IPS DF 6.9 (cell line): ENCODE measurements around the gene TRAP1.
"Not testable (repeated sequence)": the region's sequence is repeated elsewhere in the genome, so short reads cannot be mapped to it uniquely, and the experiment has no call there.

ENCODE experiments used
- DNase-seq: peaks from one replicate; pipeline ENCODE4 v3.0.0-alpha.2; 2013; ENCODE audit warnings: low read depth, low spot score
- H3K27ac ChIP-seq: one replicate; pipeline ENCODE4 v1.5.1; 2013; ENCODE audit warnings: low read length, control low read depth
- H3K27me3 ChIP-seq: 2 replicates; pipeline ENCODE4 v1.6.1; 2013; ENCODE audit warnings: mild to moderate bottlenecking, low read length; ENCODE audit not compliant: control insufficient read depth, insufficient read depth
- H3K36me3 ChIP-seq: 2 replicates; pipeline ENCODE4 v1.6.1; 2013; ENCODE audit warnings: low read length; ENCODE audit not compliant: control insufficient read depth, insufficient read depth
- H3K4me1 ChIP-seq: 2 replicates; pipeline ENCODE4 v1.6.1; 2013; ENCODE audit warnings: low read length; ENCODE audit not compliant: control insufficient read depth, insufficient read depth
- H3K4me3 ChIP-seq: 2 replicates; pipeline ENCODE4 v1.5.1; 2013; ENCODE audit warnings: mild to moderate bottlenecking, low read length
- H3K9me3 ChIP-seq: 2 replicates; pipeline ENCODE4 v1.6.1; 2013; ENCODE audit warnings: low read length, inconsistent platforms; ENCODE audit not compliant: control insufficient read depth, insufficient read depth
- WGBS: extraction: QIAGEN DNeasy Blood & Tissue Kit; methylation state at CpG from one replicate; pipeline ENCODE4 v1.1.7; 2013; ENCODE audit warnings: mixed read lengths, missing lambda C conversion rate; ENCODE audit not compliant: insufficient read length, insufficient coverage; 5-methylcytosine and 5-hydroxymethylcytosine counted together

Gene TRAP1

GRCh38 chr16:3715430-3715829 lies 1.9 kb downstream of the TRAP1 start:
- no peak for DNase-seq
- no CpG with 5 or more reads among the region's 7 CpGs for WGBS
- H3K4me3 ChIP-seq: no peak overlapping the region
- no peaks in the 10 kb centered on the region for H3K9me3 ChIP-seq
- no peaks in the 10 kb centered on the region for H3K27me3 ChIP-seq
- H3K36me3 ChIP-seq: no peaks in the 10 kb centered on the region; the same call in none of the 2 replicates
- peaks cover 1% of the 10 kb centered on the region; the same call in 1 of the 2 replicates for H3K4me1 ChIP-seq
- H3K27ac ChIP-seq: no peak overlapping the region

- not testable (repeated sequence) for H3K36me3 ChIP-seq, H3K9me3 ChIP-seq, H3K4me3 ChIP-seq, H3K27me3 ChIP-seq, H3K27ac ChIP-seq, DNase-seq, H3K4me1 ChIP-seq
- no CpG with 5 or more reads among the region's 10 CpGs for WGBS
These were observed 2.9 kb downstream of the TRAP1 start for GRCh38 chr16:3714378-3714777.

DNA sequence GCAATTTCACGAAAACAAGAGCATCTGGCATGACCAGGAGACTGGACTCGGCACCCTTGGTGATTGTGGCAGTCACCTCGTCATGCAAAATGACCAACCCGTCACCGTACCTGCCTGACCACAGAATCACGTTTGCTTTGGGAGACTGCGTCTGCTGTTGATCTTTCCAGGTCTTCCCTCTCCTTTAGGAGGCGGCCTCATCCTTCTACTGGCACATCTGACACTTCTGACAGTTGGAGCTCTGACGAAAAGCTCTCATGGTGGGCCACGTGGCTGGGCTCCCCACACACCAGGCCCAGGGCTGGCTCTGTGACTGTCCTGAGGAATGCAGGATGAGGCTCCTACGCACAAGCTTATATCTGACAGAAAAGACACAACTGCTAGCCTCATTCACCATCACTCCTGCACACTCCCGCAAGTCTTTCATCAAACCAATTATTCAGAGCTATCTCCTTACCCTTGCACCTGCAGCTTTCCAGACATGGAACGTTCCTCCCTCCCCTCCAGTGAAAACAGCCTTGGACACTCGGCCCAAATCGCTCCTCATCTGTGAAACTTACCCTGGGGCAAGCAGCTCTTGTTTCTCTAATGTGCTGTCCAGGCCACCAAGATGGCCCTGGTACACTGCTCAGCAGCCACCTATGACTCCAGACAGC lies 3.6 kb downstream of the TRAP1 start:
- no peaks in the 10 kb centered on the region for H3K9me3 ChIP-seq
- no peak overlapping the region for H3K27ac ChIP-seq
- no peak overlapping the region for H3K4me3 ChIP-seq
- peaks cover 1% of the 10 kb centered on the region; the same call in 1 of the 2 replicates for H3K4me1 ChIP-seq
- no peaks in the 10 kb centered on the region; the same call in none of the 2 replicates for H3K36me3 ChIP-seq
- no CpG with 5 or more reads among the region's 15 CpGs for WGBS
- H3K27me3 ChIP-seq: no peaks in the 10 kb centered on the region
- DNase-seq: no peak

GRCh38 chr16:3712861-3713372 lies 4.4 kb downstream of the TRAP1 start:
- Histone ChIP-seq H3K9me3 (no peaks in the 10 kb centered on the region), H3K4me1 (peaks cover 1% of the 10 kb centered on the region; the same call in 1 of the 2 replicates), H3K4me3 (no peak overlapping the region), H3K36me3 (no peaks in the 10 kb centered on the region; the same call in none of the 2 replicates), H3K27me3 (no peaks in the 10 kb centered on the region), H3K27ac (no peak overlapping the region)
- no peak for DNase-seq
- WGBS: no CpG with 5 or more reads among the region's 16 CpGs

- Histone ChIP-seq H3K4me1 (no peaks in the 10 kb centered on the region), H3K27ac (no peak overlapping the region), H3K9me3 (no peaks in the 10 kb centered on the region), H3K36me3 (peaks cover 3% of the 10 kb centered on the region; the same call in 1 of the 2 replicates), H3K27me3 (no peaks in the 10 kb centered on the region), H3K4me3 (no peak overlapping the region)
- DNase-seq: no peak
- WGBS: no CpG with 5 or more reads among the region's 10 CpGs
These were observed 10.9 kb downstream of the TRAP1 start for GRCh38 chr16:3706253-3707012.

DNA sequence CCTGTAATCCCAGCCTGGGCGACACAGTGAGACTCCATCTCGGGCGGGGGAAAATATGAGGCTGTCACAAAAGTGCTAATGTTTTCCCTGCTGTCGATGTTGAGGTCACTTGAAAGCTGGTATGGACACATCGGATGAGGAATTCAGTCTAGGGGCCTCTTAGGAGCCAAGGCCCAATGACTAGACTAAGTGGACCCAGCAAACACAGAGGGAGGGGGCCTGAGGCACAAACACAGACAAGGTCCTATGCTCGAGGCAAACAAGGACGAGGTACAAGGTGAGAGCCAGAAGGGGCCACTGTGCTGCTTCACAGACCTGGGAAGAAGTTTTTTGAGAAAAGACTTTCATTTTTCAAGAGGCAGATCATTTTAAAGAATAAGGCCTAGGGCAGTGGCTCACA lies 15.2 kb downstream of the TRAP1 start:
- H3K27ac ChIP-seq: no peak overlapping the region
- H3K4me1 ChIP-seq: no peaks in the 10 kb centered on the region; the same call in 1 of the 2 replicates
- DNase-seq: no peak
- no CpG with 5 or more reads among the region's 7 CpGs for WGBS
- H3K36me3 ChIP-seq: peaks cover 3% of the 10 kb centered on the region; the same call in 1 of the 2 replicates
- no peak overlapping the region for H3K4me3 ChIP-seq
- no peaks in the 10 kb centered on the region for H3K27me3 ChIP-seq
- no peaks in the 10 kb centered on the region for H3K9me3 ChIP-seq

GRCh38 chr16:3701531-3701930 lies 15.8 kb downstream of the TRAP1 start:
- no CpG with 5 or more reads among the region's 4 CpGs for WGBS
- Histone ChIP-seq H3K36me3 (peaks cover 3% of the 10 kb centered on the region; the same call in 1 of the 2 replicates), H3K9me3 (no peaks in the 10 kb centered on the region), H3K27ac (no peak overlapping the region), H3K27me3 (no peaks in the 10 kb centered on the region), H3K4me3 (no peak overlapping the region), H3K4me1 (no peaks in the 10 kb centered on the region; the same call in 1 of the 2 replicates)
- DNase-seq: no peak

- no peak overlapping the region for H3K27ac ChIP-seq
- H3K9me3 ChIP-seq: no peaks in the 10 kb centered on the region
- H3K36me3 ChIP-seq: peaks cover 5% of the 10 kb centered on the region; the same call in 1 of the 2 replicates
- no peak for DNase-seq
- peaks cover 1% of the 10 kb centered on the region; the same call in 1 of the 2 replicates for H3K4me1 ChIP-seq
- no peak overlapping the region for H3K4me3 ChIP-seq
- no CpG with 5 or more reads among the region's 4 CpGs for WGBS
- no peaks in the 10 kb centered on the region for H3K27me3 ChIP-seq
These were observed 18.4 kb downstream of the TRAP1 start for GRCh38 chr16:3698941-3699340.

GRCh38 chr16:3696425-3697218 lies 20.7 kb downstream of the TRAP1 start:
- H3K4me3 ChIP-seq: no peak overlapping the region
- no CpG with 5 or more reads among the region's 13 CpGs for WGBS
- no peak overlapping the region for H3K27ac ChIP-seq
- H3K27me3 ChIP-seq: no peaks in the 10 kb centered on the region
- peaks cover 1% of the 10 kb centered on the region; the same call in 1 of the 2 replicates for H3K4me1 ChIP-seq
- no peaks in the 10 kb centered on the region for H3K9me3 ChIP-seq
- peaks cover 2% of the 10 kb centered on the region; the same call in 1 of the 2 replicates for H3K36me3 ChIP-seq
- DNase-seq: no peak
